K562 (cell line): Measurements from ENCODE around the gene PYGO2. TPM values are rescaled to one million over a fixed set of nuclear protein-coding genes. Genes with fewer than 3 reads are reported as not detected.

Experiments
- EP300 ChIP-seq: IDR thresholded peaks from 2 replicates; pipeline ENCODE4 v1.6.1; 2012; ENCODE audit warnings: low read length, improper control_type of control experiment
- GABPA ChIP-seq: fragments of 200-800 bp; sonication (Bioruptor generic); conservative IDR thresholded peaks from 2 replicates; pipeline ENCODE4 v1.6.1; 2016; ENCODE audit warnings: low read depth, missing genetic modification characterization, missing compliant biosample characterization
- IRF9 ChIP-seq: fragments of 450-650 bp; IDR thresholded peaks from 2 replicates; pipeline ENCODE4 v1.6.1; 2016; ENCODE audit warnings: missing biosample characterization, missing genetic modification characterization
- JUNB ChIP-seq: fragments of 450-650 bp; formaldehyde crosslinking; conservative IDR thresholded peaks from 2 replicates; pipeline ENCODE4 v1.4.0; 2020; ENCODE audit warnings: mild to moderate bottlenecking
- KAT7 ChIP-seq: sonication (generic); formaldehyde crosslinking; IDR thresholded peaks from 2 replicates; pipeline ENCODE4 v1.8.0; 2022; ENCODE audit warnings: missing genetic modification reagents, mild to moderate bottlenecking, borderline replicate concordance
- MCM2 ChIP-seq: fragments of 450-650 bp; IDR thresholded peaks from 2 replicates; pipeline ENCODE4 v1.6.1; 2017; ENCODE audit warnings: low read depth, mild to moderate bottlenecking
- NCOA1 ChIP-seq: fragments of 450-650 bp; IDR thresholded peaks from 2 replicates; pipeline ENCODE4 v1.6.1; 2016; ENCODE audit warnings: low read depth
- NONO ChIP-seq, 2 experiments: fragments of 200-400 bp in 1 of 2; fragments of 450-650 bp in 1 of 2; formaldehyde crosslinking in 1 of 2; IDR thresholded peaks; 2 replicates each; pipeline ENCODE4 v1.6.1; 2017; ENCODE audit warnings: low read depth in 2 of 2, mild to moderate bottlenecking in 2 of 2, moderate library complexity in 2 of 2, low read length in 1 of 2
- POLR2B ChIP-seq: fragments of 450-650 bp; IDR thresholded peaks from 2 replicates; pipeline ENCODE4 v1.6.1; 2018; ENCODE audit warnings: low read depth; ENCODE audit not compliant: partially characterized antibody
- SIN3A ChIP-seq, 2 experiments: fragments of 150-350 bp in 1 of 2; IDR thresholded peaks; 2 replicates each; pipeline ENCODE4 v1.6.1; 2011 to 2016; ENCODE audit warnings: borderline replicate concordance in 2 of 2, low read depth in 2 of 2, low read length in 2 of 2, mild to moderate bottlenecking in 2 of 2, moderate library complexity in 2 of 2; ENCODE audit not compliant: control insufficient read depth in 1 of 2
- SRSF3 ChIP-seq: fragments of 200-400 bp; formaldehyde crosslinking; IDR thresholded peaks from 2 replicates; pipeline ENCODE4 v1.6.1; 2016; ENCODE audit warnings: mild to moderate bottlenecking, low read length, moderate library complexity; ENCODE audit not compliant: insufficient read depth
- TFAM ChIP-seq: fragments of 250-450 bp; sonication (Bioruptor Pico); conservative IDR thresholded peaks from 2 replicates; pipeline ENCODE4 v1.5.0; 2021; ENCODE audit warnings: mild to moderate bottlenecking, moderate library complexity
- TRIM28 ChIP-seq: fragments of 450-650 bp; IDR thresholded peaks from 2 replicates; pipeline ENCODE4 v1.6.1; 2017
- YY1 ChIP-seq, 3 experiments: IDR thresholded peaks; 2 replicates each; pipeline ENCODE4 v1.6.1; 2011; ENCODE audit warnings: low read length in 2 of 3, mild to moderate bottlenecking in 2 of 3, moderate library complexity in 2 of 3, borderline replicate concordance in 1 of 3, control low read depth in 1 of 3, low read depth in 1 of 3; ENCODE audit not compliant: insufficient read depth in 3 of 3, insufficient replicate concordance in 2 of 3, control insufficient read depth in 1 of 3, insufficient read length in 1 of 3; ENCODE audit errors: extremely low read depth in 1 of 3
- ZBTB7A ChIP-seq: IDR thresholded peaks from 2 replicates; pipeline ENCODE4 v1.6.1; 2011; ENCODE audit warnings: low read depth, mild to moderate bottlenecking, low read length, moderate library complexity, borderline replicate concordance; ENCODE audit not compliant: control insufficient read depth
- ZC3H8 ChIP-seq: fragments of 450-650 bp; IDR thresholded peaks from 2 replicates; pipeline ENCODE4 v1.6.1; 2017
- ZNF347 ChIP-seq: fragments of 450-650 bp; formaldehyde crosslinking; IDR thresholded peaks from 2 replicates; pipeline ENCODE4 v1.4.0; 2020; ENCODE audit warnings: low read depth, mild to moderate bottlenecking, moderate library complexity
- ZNF717 ChIP-seq: fragments of 250-450 bp; sonication (Bioruptor Pico); IDR thresholded peaks from 2 replicates; pipeline ENCODE4 v1.5.0; 2021
- ZNF764 ChIP-seq: fragments of 250-450 bp; sonication (Bioruptor Pico); IDR thresholded peaks from 2 replicates; pipeline ENCODE4 v1.4.0; 2020; ENCODE audit warnings: low read depth, mild to moderate bottlenecking, moderate library complexity
- polyA plus RNA-seq, 8 experiments: library from polyadenylated mRNA; depleted of rRNA in 4 of 8; stranded (reverse) in 5 of 8; unstranded in 3 of 8; fragments of >200 nt; fragmentation: Nextera tagmentation in 2 of 8; fragmentation: Illumina TruSeq in 1 of 8; extraction: Ambion mirVana in 2 of 8; extraction: Trizol in 1 of 8; gene quantifications; 2 replicates each; pipeline versions ENCODE4 v1.2.1 to v1.2.3, GENCODE V29; 2011 to 2014; ENCODE audit warnings: inconsistent platforms in 1 of 8, missing spikeins in 1 of 8
- total RNA-seq, 7 experiments: library from RNA; depleted of rRNA in 6 of 7; stranded (reverse); fragments of >200 nt in 6 of 7; fragmentation: Illumina TruSeq in 2 of 7; extraction: Trizol in 2 of 7; gene quantifications; 2 replicates each; pipeline versions ENCODE4 v1.2.1 to v1.2.3, GENCODE V29; 2011 to 2021; ENCODE audit warnings: low replicate concordance in 1 of 7
- TF ChIP-seq, protein P1 (sequence below), 2 experiments: fragments of 250-450 bp in 1 of 2; fragments of 450-650 bp in 1 of 2; sonication (Bioruptor Pico) in 1 of 2; IDR thresholded peaks; 2 replicates each; pipeline versions ENCODE4 v1.6.1 to v1.8.0; 2016 to 2021; ENCODE audit warnings: mild to moderate bottlenecking in 2 of 2, moderate library complexity in 2 of 2, missing compliant biosample characterization in 1 of 2, missing genetic modification characterization in 1 of 2
- TF ChIP-seq, protein P2 (sequence below): fragments of 250-450 bp; sonication (Bioruptor Pico); IDR thresholded peaks from 2 replicates; pipeline ENCODE4 v1.4.0; 2020; ENCODE audit warnings: mild to moderate bottlenecking, moderate library complexity, borderline replicate concordance
- TF ChIP-seq, protein P3 (sequence below): sonication (generic); formaldehyde crosslinking; IDR thresholded peaks from 2 replicates; pipeline ENCODE4 v1.8.0; 2022; ENCODE audit warnings: missing genetic modification reagents, mild to moderate bottlenecking, borderline replicate concordance

The PYGO2 gene
- total and polyA plus RNA-seq, 9 of the 15 experiments (the other 6 are each of a cell fraction or from before 2014, with no cell fraction given), result 8.3 to 36.2 (median 18.2) TPM

DNA sequence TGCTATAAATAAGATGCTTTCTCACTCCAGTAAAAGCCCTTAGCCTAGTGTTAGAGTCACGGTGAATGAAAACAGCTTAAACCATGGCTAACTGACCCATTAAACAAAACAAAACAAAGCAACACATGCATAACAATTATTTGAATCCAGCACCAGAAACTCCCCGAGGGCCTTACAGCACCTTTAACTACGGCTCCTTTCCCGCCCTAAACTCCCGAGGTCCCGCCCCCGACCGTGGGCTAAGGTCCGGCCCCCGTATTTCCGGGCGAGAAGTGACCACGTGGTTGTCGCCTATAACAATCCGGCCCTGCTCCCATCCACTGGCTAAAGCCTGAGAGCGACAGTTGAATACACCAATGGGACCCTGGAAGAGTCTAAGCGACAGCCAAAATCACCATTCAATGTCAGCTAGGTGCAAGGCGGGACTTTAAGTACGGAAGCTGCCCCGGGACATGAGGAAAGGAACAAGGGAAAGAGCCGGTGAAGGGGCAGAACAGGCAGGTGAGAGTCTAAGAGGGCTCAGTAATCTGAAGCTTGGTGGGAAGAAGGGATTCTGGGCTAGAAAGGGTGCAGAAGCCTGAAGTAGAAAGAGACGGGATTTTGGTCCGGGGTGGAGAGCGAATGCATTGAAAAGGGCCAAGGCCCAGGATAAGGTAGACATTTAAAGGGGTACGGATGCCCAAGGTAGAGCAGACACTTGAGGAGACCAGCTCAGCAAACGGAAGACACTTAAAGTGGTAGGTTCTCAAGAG, 21.5 kb upstream of the PYGO2 start, which contains the start of gene FLAD1 (continued):
- no peak for TF ChIP-seq EP300
- TF ChIP-seq TRIM28, result peak; percentile 60
- TF ChIP-seq YY1 (IDR thresholded peaks at IDR 0.05; ENCODE audit: borderline replicate concordance in 1 of 3, control insufficient read depth in 1 of 3, extremely low read depth in 1 of 3, insufficient read depth in 3 of 3, insufficient read length in 1 of 3, insufficient replicate concordance in 2 of 3, low read depth in 1 of 3, low read length in 2 of 3), result peak in 1 of 3 experiments; percentile 54
- TF ChIP-seq MCM2, result no peak
- TF ChIP-seq, protein P1, sequence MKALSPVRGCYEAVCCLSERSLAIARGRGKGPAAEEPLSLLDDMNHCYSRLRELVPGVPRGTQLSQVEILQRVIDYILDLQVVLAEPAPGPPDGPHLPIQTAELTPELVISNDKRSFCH (CRISPR knock-in tag; IDR thresholded peaks at IDR 0.05), result no peak
- TF ChIP-seq, protein P1 (tag; IDR thresholded peaks at IDR 0.05), result no peak
- TF ChIP-seq, protein P2, sequence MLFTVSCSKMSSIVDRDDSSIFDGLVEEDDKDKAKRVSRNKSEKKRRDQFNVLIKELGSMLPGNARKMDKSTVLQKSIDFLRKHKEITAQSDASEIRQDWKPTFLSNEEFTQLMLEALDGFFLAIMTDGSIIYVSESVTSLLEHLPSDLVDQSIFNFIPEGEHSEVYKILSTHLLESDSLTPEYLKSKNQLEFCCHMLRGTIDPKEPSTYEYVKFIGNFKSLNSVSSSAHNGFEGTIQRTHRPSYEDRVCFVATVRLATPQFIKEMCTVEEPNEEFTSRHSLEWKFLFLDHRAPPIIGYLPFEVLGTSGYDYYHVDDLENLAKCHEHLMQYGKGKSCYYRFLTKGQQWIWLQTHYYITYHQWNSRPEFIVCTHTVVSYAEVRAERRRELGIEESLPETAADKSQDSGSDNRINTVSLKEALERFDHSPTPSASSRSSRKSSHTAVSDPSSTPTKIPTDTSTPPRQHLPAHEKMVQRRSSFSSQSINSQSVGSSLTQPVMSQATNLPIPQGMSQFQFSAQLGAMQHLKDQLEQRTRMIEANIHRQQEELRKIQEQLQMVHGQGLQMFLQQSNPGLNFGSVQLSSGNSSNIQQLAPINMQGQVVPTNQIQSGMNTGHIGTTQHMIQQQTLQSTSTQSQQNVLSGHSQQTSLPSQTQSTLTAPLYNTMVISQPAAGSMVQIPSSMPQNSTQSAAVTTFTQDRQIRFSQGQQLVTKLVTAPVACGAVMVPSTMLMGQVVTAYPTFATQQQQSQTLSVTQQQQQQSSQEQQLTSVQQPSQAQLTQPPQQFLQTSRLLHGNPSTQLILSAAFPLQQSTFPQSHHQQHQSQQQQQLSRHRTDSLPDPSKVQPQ (CRISPR knock-in tag), result no peak
- TF ChIP-seq GABPA, result peak; percentile 97
- TF ChIP-seq NCOA1, result no peak; the same call in 1 of the 2 replicates
- no peak for TF ChIP-seq NONO (IDR thresholded peaks at IDR 0.05; ENCODE audit: low read depth in 2 of 2, low read length in 1 of 2)
- TF ChIP-seq ZBTB7A, result no peak
- TF ChIP-seq, protein P3, sequence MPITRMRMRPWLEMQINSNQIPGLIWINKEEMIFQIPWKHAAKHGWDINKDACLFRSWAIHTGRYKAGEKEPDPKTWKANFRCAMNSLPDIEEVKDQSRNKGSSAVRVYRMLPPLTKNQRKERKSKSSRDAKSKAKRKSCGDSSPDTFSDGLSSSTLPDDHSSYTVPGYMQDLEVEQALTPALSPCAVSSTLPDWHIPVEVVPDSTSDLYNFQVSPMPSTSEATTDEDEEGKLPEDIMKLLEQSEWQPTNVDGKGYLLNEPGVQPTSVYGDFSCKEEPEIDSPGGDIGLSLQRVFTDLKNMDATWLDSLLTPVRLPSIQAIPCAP (CRISPR knock-in tag), result no peak
- TF ChIP-seq JUNB (CRISPR knock-in tag), result no peak
- TF ChIP-seq ZC3H8, result 0 out of 2 replicates have a peak, but pooled peaks have one; percentile 33
- TF ChIP-seq TFAM (CRISPR knock-in tag), result no peak
- no peak for TF ChIP-seq KAT7 (CRISPR knock-in tag)
- no peak for TF ChIP-seq ZNF764 (CRISPR knock-in tag)
- no peak for TF ChIP-seq ZNF717 (CRISPR knock-in tag)
- TF ChIP-seq ZNF347 (CRISPR knock-in tag), result no peak
- TF ChIP-seq SRSF3, result no peak
- TF ChIP-seq POLR2B, result peak; percentile 80
- TF ChIP-seq IRF9 (tag), result no peak
- peak; percentile 74 to 92; a peak in 3 of 4 replicates for TF ChIP-seq SIN3A (IDR thresholded peaks at IDR 0.05; ENCODE audit: borderline replicate concordance in 2 of 2, control insufficient read depth in 1 of 2, low read depth in 2 of 2, low read length in 2 of 2)
